Activated naive CD8-positive, alpha-beta T cell treated with anti-CD3 and anti-CD28 coated beads for 36 hours (primary cell): ENCODE measurements around the gene TSPO2. TPM values are rescaled to one million over a fixed set of nuclear protein-coding genes. Genes with fewer than 3 reads are reported as not detected.
A peak's percentile ranks its signal among the peaks of the same experiment; 100 is the strongest.
"Not testable (repeated sequence)": the region's sequence is repeated elsewhere in the genome, so short reads cannot be mapped to it uniquely, and the experiment has no call there.

Experiments used
- DNase-seq: peaks from one replicate; pipeline ENCODE4 v3.0.0; 2021
- H3K27ac Mint-ChIP-seq: one replicate; pipeline ENCODE4 v1.8.0; 2022; ENCODE audit warnings: mild to moderate bottlenecking, moderate library complexity, mixed read lengths
- H3K27me3 Mint-ChIP-seq: one replicate; pipeline ENCODE4 v1.8.0; 2022; ENCODE audit warnings: mild to moderate bottlenecking, mixed read lengths
- H3K36me3 Mint-ChIP-seq: one replicate; pipeline ENCODE4 v1.8.0; 2021; ENCODE audit warnings: mild to moderate bottlenecking, mixed read lengths
- H3K4me1 Mint-ChIP-seq: one replicate; pipeline ENCODE4 v1.8.0; 2021; ENCODE audit warnings: mixed read lengths
- H3K4me3 Mint-ChIP-seq: one replicate; pipeline ENCODE4 v1.8.0; 2022; ENCODE audit warnings: mild to moderate bottlenecking, moderate library complexity, mixed read lengths
- H3K9me3 Mint-ChIP-seq: one replicate; pipeline ENCODE4 v1.8.0; 2022; ENCODE audit warnings: mixed read lengths
- total RNA-seq, 2 experiments: library from RNA; stranded (reverse); gene quantifications; one replicate each; pipeline ENCODE4 v1.2.3, GENCODE V29; 2021

TSPO2 gene
- total RNA-seq, result not detected

GRCh38 chr6:41042226-41043055, at the start of gene TSPO2:
TSPO2 (plus strand) TSS chr6:41042467; CDS start chr6:41042986, 519 bp downstream.
- Mint-ChIP-seq H3K4me3 (no peak within 1 kb of the TSS), H3K27ac (no peak within 1 kb of the TSS), H3K9me3 (no peaks in the 10 kb centered on the region), H3K36me3 (no peaks in the 10 kb centered on the region), H3K27me3 (no peaks in the 10 kb centered on the region), H3K4me1 (peaks cover 5% of the 10 kb centered on the region)
- DNase-seq, result no peak

- Mint-ChIP-seq H3K27me3 (peaks cover 8% of the 10 kb centered on the region), H3K27ac (no peak overlapping the region), H3K9me3 (no peaks in the 10 kb centered on the region), H3K4me3 (no peak overlapping the region), H3K4me1 (no peaks in the 10 kb centered on the region), H3K36me3 (no peaks in the 10 kb centered on the region)
- no peak for DNase-seq
These were observed 49.5 kb upstream of the TSPO2 start for GRCh38 chr6:40992746-40993145.

GRCh38 chr6:40996591-40997233, 45.6 kb upstream of the TSPO2 start:
- Mint-ChIP-seq H3K27me3 (peaks cover 19% of the 10 kb centered on the region), H3K9me3 (no peaks in the 10 kb centered on the region), H3K4me1 (no peaks in the 10 kb centered on the region), H3K4me3 (no peak overlapping the region), H3K36me3 (no peaks in the 10 kb centered on the region), H3K27ac (no peak overlapping the region)
- DNase-seq, result no peak

GRCh38 chr6:40997234-40997957, 44.9 kb upstream of the TSPO2 start:
- no peaks in the 10 kb centered on the region for H3K36me3 Mint-ChIP-seq
- DNase-seq, result no peak
- no peak overlapping the region for H3K27ac Mint-ChIP-seq
- H3K4me1 Mint-ChIP-seq, result no peaks in the 10 kb centered on the region
- peaks cover 25% of the 10 kb centered on the region for H3K27me3 Mint-ChIP-seq
- no peak overlapping the region for H3K4me3 Mint-ChIP-seq
- no peaks in the 10 kb centered on the region for H3K9me3 Mint-ChIP-seq

- Mint-ChIP-seq H3K27me3 (peaks cover 33% of the 10 kb centered on the region), H3K27ac (no peak overlapping the region), H3K4me1 (no peaks in the 10 kb centered on the region), H3K9me3 (no peaks in the 10 kb centered on the region), H3K36me3 (no peaks in the 10 kb centered on the region), H3K4me3 (no peak overlapping the region)
- DNase-seq, result no peak
These were observed 43.6 kb upstream of the TSPO2 start for GRCh38 chr6:40998661-40999060.

- Mint-ChIP-seq H3K27me3 (peaks cover 36% of the 10 kb centered on the region), H3K9me3 (no peaks in the 10 kb centered on the region), H3K4me3 (no peak overlapping the region), H3K4me1 (no peaks in the 10 kb centered on the region), H3K27ac (no peak overlapping the region), H3K36me3 (no peaks in the 10 kb centered on the region)
- DNase-seq, result peak; percentile 4
These were observed 42.7 kb upstream of the TSPO2 start for GRCh38 chr6:40999569-40999968.

GRCh38 chr6:41000248-41000647, 42.0 kb upstream of the TSPO2 start:
- no peaks in the 10 kb centered on the region for H3K4me1 Mint-ChIP-seq
- no peaks in the 10 kb centered on the region for H3K36me3 Mint-ChIP-seq
- H3K4me3 Mint-ChIP-seq, result no peak overlapping the region
- no peak for DNase-seq
- H3K27me3 Mint-ChIP-seq, result peaks cover 32% of the 10 kb centered on the region
- no peaks in the 10 kb centered on the region for H3K9me3 Mint-ChIP-seq
- no peak overlapping the region for H3K27ac Mint-ChIP-seq

GRCh38 chr6:41002168-41002567, 40.1 kb upstream of the TSPO2 start:
- no peaks in the 10 kb centered on the region for H3K4me1 Mint-ChIP-seq
- no peak overlapping the region for H3K4me3 Mint-ChIP-seq
- no peaks in the 10 kb centered on the region for H3K9me3 Mint-ChIP-seq
- DNase-seq, result no peak
- no peaks in the 10 kb centered on the region for H3K36me3 Mint-ChIP-seq
- H3K27me3 Mint-ChIP-seq, result peaks cover 31% of the 10 kb centered on the region
- H3K27ac Mint-ChIP-seq, result no peak overlapping the region

- peak; percentile 47 for DNase-seq
- H3K9me3 Mint-ChIP-seq, H3K27ac Mint-ChIP-seq, H3K4me3 Mint-ChIP-seq, H3K36me3 Mint-ChIP-seq, H3K4me1 Mint-ChIP-seq: not testable (repeated sequence)
- peaks cover 21% of the 10 kb centered on the region for H3K27me3 Mint-ChIP-seq
These were observed 36.0 kb upstream of the TSPO2 start for GRCh38 chr6:41006217-41006616.

GRCh38 chr6:41006980-41007379, 35.3 kb upstream of the TSPO2 start:
- not testable (repeated sequence) for H3K36me3 Mint-ChIP-seq, H3K9me3 Mint-ChIP-seq, H3K4me1 Mint-ChIP-seq, H3K27ac Mint-ChIP-seq, DNase-seq, H3K4me3 Mint-ChIP-seq
- H3K27me3 Mint-ChIP-seq, result peaks cover 14% of the 10 kb centered on the region

- no peak overlapping the region for H3K4me3 Mint-ChIP-seq
- no peaks in the 10 kb centered on the region for H3K4me1 Mint-ChIP-seq
- no peak for DNase-seq
- H3K9me3 Mint-ChIP-seq, result no peaks in the 10 kb centered on the region
- H3K27me3 Mint-ChIP-seq, result peaks cover 9% of the 10 kb centered on the region
- H3K27ac Mint-ChIP-seq, result no peak overlapping the region
- H3K36me3 Mint-ChIP-seq, result no peaks in the 10 kb centered on the region
These were observed 34.3 kb upstream of the TSPO2 start for GRCh38 chr6:41008011-41008410.

GRCh38 chr6:41009669-41010068, 32.6 kb upstream of the TSPO2 start:
- no peaks in the 10 kb centered on the region for H3K36me3 Mint-ChIP-seq
- no peaks in the 10 kb centered on the region for H3K27me3 Mint-ChIP-seq
- no peaks in the 10 kb centered on the region for H3K4me1 Mint-ChIP-seq
- H3K27ac Mint-ChIP-seq, result no peak overlapping the region
- DNase-seq, result no peak
- H3K9me3 Mint-ChIP-seq, result no peaks in the 10 kb centered on the region
- H3K4me3 Mint-ChIP-seq, result no peak overlapping the region

GRCh38 chr6:41011673-41012072, 30.6 kb upstream of the TSPO2 start:
- DNase-seq, result no peak
- no peaks in the 10 kb centered on the region for H3K9me3 Mint-ChIP-seq
- H3K4me3 Mint-ChIP-seq, result no peak overlapping the region
- H3K27me3 Mint-ChIP-seq, result no peaks in the 10 kb centered on the region
- no peak overlapping the region for H3K27ac Mint-ChIP-seq
- H3K36me3 Mint-ChIP-seq, result no peaks in the 10 kb centered on the region
- no peaks in the 10 kb centered on the region for H3K4me1 Mint-ChIP-seq

- Mint-ChIP-seq H3K27me3 (no peaks in the 10 kb centered on the region), H3K27ac (no peak overlapping the region), H3K4me3 (no peak overlapping the region), H3K4me1 (no peaks in the 10 kb centered on the region), H3K36me3 (no peaks in the 10 kb centered on the region), H3K9me3 (no peaks in the 10 kb centered on the region)
- DNase-seq, result no peak
These were observed 28.7 kb upstream of the TSPO2 start for GRCh38 chr6:41013466-41014153.

- H3K27me3 Mint-ChIP-seq, result no peaks in the 10 kb centered on the region
- no peak overlapping the region for H3K27ac Mint-ChIP-seq
- no peaks in the 10 kb centered on the region for H3K4me1 Mint-ChIP-seq
- no peak overlapping the region for H3K4me3 Mint-ChIP-seq
- no peaks in the 10 kb centered on the region for H3K36me3 Mint-ChIP-seq
- no peaks in the 10 kb centered on the region for H3K9me3 Mint-ChIP-seq
- no peak for DNase-seq
These were observed 27.5 kb upstream of the TSPO2 start for GRCh38 chr6:41014780-41015179.
